ENCODE results near the gene TSC2.

The TSC2 gene

GRCh38 chr16:2083409-2083808 is 35.6 kb downstream of the TSC2 start:
- Histone ChIP-seq H3K9me3 (ENCODE audit: control insufficient read depth, low read length) (no peaks in the 10 kb centered on the region), H3K4me3 (ENCODE audit: extremely low read depth, insufficient read depth, low read length, poor library complexity, severe bottlenecking) (no peak overlapping the region), H3K4me1 (ENCODE audit: control insufficient read depth, insufficient read depth, low read length, poor library complexity, severe bottlenecking) (no peaks in the 10 kb centered on the region), H3K36me3 (ENCODE audit: control insufficient read depth, insufficient read depth, low read length) (peaks cover 74% of the 10 kb centered on the region), H3K27ac (ENCODE audit: low read depth, low read length, severe bottlenecking) (no peak overlapping the region)
- WGBS, 2 experiments (ENCODE audit: insufficient coverage in 2 of 2): 94 to 98% methylated on average over 19 of the region's 19 CpGs

GRCh38 chr16:2083876-2084780 is 36.3 kb downstream of the TSC2 start:
- no peak overlapping the region for H3K4me3 ChIP-seq (ENCODE audit: extremely low read depth, insufficient read depth, low read length, poor library complexity, severe bottlenecking)
- no peak overlapping the region for H3K27ac ChIP-seq (ENCODE audit: low read depth, low read length, severe bottlenecking)
- 94 to 96% methylated on average over 40 to 43 of the region's 44 CpGs for WGBS, 2 experiments (ENCODE audit: insufficient coverage in 2 of 2)
- no peaks in the 10 kb centered on the region for H3K9me3 ChIP-seq (ENCODE audit: control insufficient read depth, low read length)
- peaks cover 70% of the 10 kb centered on the region for H3K36me3 ChIP-seq (ENCODE audit: control insufficient read depth, insufficient read depth, low read length)
- no peaks in the 10 kb centered on the region for H3K4me1 ChIP-seq (ENCODE audit: control insufficient read depth, insufficient read depth, low read length, poor library complexity, severe bottlenecking)

- Histone ChIP-seq H3K4me1 (ENCODE audit: control insufficient read depth, insufficient read depth, low read length, poor library complexity, severe bottlenecking) (no peaks in the 10 kb centered on the region), H3K27ac (ENCODE audit: low read depth, low read length, severe bottlenecking) (no peak overlapping the region), H3K36me3 (ENCODE audit: control insufficient read depth, insufficient read depth, low read length) (peaks cover 69% of the 10 kb centered on the region), H3K4me3 (ENCODE audit: extremely low read depth, insufficient read depth, low read length, poor library complexity, severe bottlenecking) (no peak overlapping the region), H3K9me3 (ENCODE audit: control insufficient read depth, low read length) (no peaks in the 10 kb centered on the region)
- 94 to 97% methylated on average over 23 to 27 of the region's 29 CpGs for WGBS, 2 experiments (ENCODE audit: insufficient coverage in 2 of 2)
Measured at GRCh38 chr16:2084895-2085625, 37.3 kb downstream of the TSC2 start.

GRCh38 chr16:2085669-2086068 is 37.9 kb downstream of the TSC2 start:
- Histone ChIP-seq H3K4me1 (ENCODE audit: control insufficient read depth, insufficient read depth, low read length, poor library complexity, severe bottlenecking) (no peaks in the 10 kb centered on the region), H3K36me3 (ENCODE audit: control insufficient read depth, insufficient read depth, low read length) (peaks cover 65% of the 10 kb centered on the region), H3K9me3 (ENCODE audit: control insufficient read depth, low read length) (no peaks in the 10 kb centered on the region), H3K4me3 (ENCODE audit: extremely low read depth, insufficient read depth, low read length, poor library complexity, severe bottlenecking) (no peak overlapping the region), H3K27ac (ENCODE audit: low read depth, low read length, severe bottlenecking) (no peak overlapping the region)
- 95 to 96% methylated on average over 8 to 10 of the region's 14 CpGs for WGBS, 2 experiments (ENCODE audit: insufficient coverage in 2 of 2)

GRCh38 chr16:2086106-2086742 is 38.4 kb downstream of the TSC2 start:
- Histone ChIP-seq H3K27ac (ENCODE audit: low read depth, low read length, severe bottlenecking) (no peak overlapping the region), H3K9me3 (ENCODE audit: control insufficient read depth, low read length) (no peaks in the 10 kb centered on the region), H3K4me3 (ENCODE audit: extremely low read depth, insufficient read depth, low read length, poor library complexity, severe bottlenecking) (no peak overlapping the region), H3K4me1 (ENCODE audit: control insufficient read depth, insufficient read depth, low read length, poor library complexity, severe bottlenecking) (no peaks in the 10 kb centered on the region), H3K36me3 (ENCODE audit: control insufficient read depth, insufficient read depth, low read length) (peaks cover 60% of the 10 kb centered on the region)
- 94 to 96% methylated on average over 22 to 24 of the region's 27 CpGs for WGBS, 2 experiments (ENCODE audit: insufficient coverage in 2 of 2)

GRCh38 chr16:2086812-2087747 is 39.3 kb downstream of the TSC2 start:
- H3K27ac ChIP-seq (ENCODE audit: low read depth, low read length, severe bottlenecking): no peak overlapping the region
- peaks cover 3% of the 10 kb centered on the region for H3K4me1 ChIP-seq (ENCODE audit: control insufficient read depth, insufficient read depth, low read length, poor library complexity, severe bottlenecking)
- 89 to 97% methylated on average over 26 to 27 of the region's 30 CpGs for WGBS, 2 experiments (ENCODE audit: insufficient coverage in 2 of 2)
- H3K36me3 ChIP-seq (ENCODE audit: control insufficient read depth, insufficient read depth, low read length): peaks cover 58% of the 10 kb centered on the region
- no peaks in the 10 kb centered on the region for H3K9me3 ChIP-seq (ENCODE audit: control insufficient read depth, low read length)
- no peak overlapping the region for H3K4me3 ChIP-seq (ENCODE audit: extremely low read depth, insufficient read depth, low read length, poor library complexity, severe bottlenecking)

GRCh38 chr16:2087748-2088631 is 40.2 kb downstream of the TSC2 start:
- WGBS, 2 experiments (ENCODE audit: insufficient coverage in 2 of 2): 98% methylated on average over 39 to 41 of the region's 41 CpGs
- H3K4me3 ChIP-seq (ENCODE audit: extremely low read depth, insufficient read depth, low read length, poor library complexity, severe bottlenecking): no peak overlapping the region
- peaks cover 59% of the 10 kb centered on the region for H3K36me3 ChIP-seq (ENCODE audit: control insufficient read depth, insufficient read depth, low read length)
- H3K9me3 ChIP-seq (ENCODE audit: control insufficient read depth, low read length): no peaks in the 10 kb centered on the region
- no peak overlapping the region for H3K27ac ChIP-seq (ENCODE audit: low read depth, low read length, severe bottlenecking)
- peaks cover 7% of the 10 kb centered on the region for H3K4me1 ChIP-seq (ENCODE audit: control insufficient read depth, insufficient read depth, low read length, poor library complexity, severe bottlenecking)

GRCh38 chr16:2088759-2089358 is 41.1 kb downstream of the TSC2 start:
- Histone ChIP-seq H3K27ac (ENCODE audit: low read depth, low read length, severe bottlenecking) (no peak overlapping the region), H3K4me1 (ENCODE audit: control insufficient read depth, insufficient read depth, low read length, poor library complexity, severe bottlenecking) (peaks cover 7% of the 10 kb centered on the region), H3K9me3 (ENCODE audit: control insufficient read depth, low read length) (no peaks in the 10 kb centered on the region), H3K36me3 (ENCODE audit: control insufficient read depth, insufficient read depth, low read length) (peaks cover 65% of the 10 kb centered on the region), H3K4me3 (ENCODE audit: extremely low read depth, insufficient read depth, low read length, poor library complexity, severe bottlenecking) (no peak overlapping the region)
- WGBS, 2 experiments (ENCODE audit: insufficient coverage in 2 of 2): 98% methylated on average over 8 to 17 of the region's 20 CpGs

- H3K4me3 ChIP-seq (ENCODE audit: extremely low read depth, insufficient read depth, low read length, poor library complexity, severe bottlenecking): no peak overlapping the region
- peaks cover 7% of the 10 kb centered on the region for H3K4me1 ChIP-seq (ENCODE audit: control insufficient read depth, insufficient read depth, low read length, poor library complexity, severe bottlenecking)
- 94 to 97% methylated on average over 42 to 44 of the region's 44 CpGs for WGBS, 2 experiments (ENCODE audit: insufficient coverage in 2 of 2)
- H3K27ac ChIP-seq (ENCODE audit: low read depth, low read length, severe bottlenecking): no peak overlapping the region
- no peaks in the 10 kb centered on the region for H3K9me3 ChIP-seq (ENCODE audit: control insufficient read depth, low read length)
- peaks cover 63% of the 10 kb centered on the region for H3K36me3 ChIP-seq (ENCODE audit: control insufficient read depth, insufficient read depth, low read length)
Measured at GRCh38 chr16:2089706-2090480, 42.1 kb downstream of the TSC2 start.

Measured in mesodermal cell (in vitro differentiated cells).